SK-N-SH treated with all-trans-retinoic acid at 6 μM for 48 hours (cell line): Measurements from ENCODE around the gene PCBP3.

Experiments used
- CSDC2 ChIP-seq: fragments of 250-450 bp; sonication (Bioruptor Pico); IDR thresholded peaks from 2 replicates; pipeline ENCODE4 v1.5.0; 2020; ENCODE audit warnings: mild to moderate bottlenecking, moderate library complexity
- GLIS3 ChIP-seq: fragments of 250-450 bp; sonication (Bioruptor Pico); IDR thresholded peaks from 2 replicates; pipeline ENCODE4 v1.5.0; 2020; ENCODE audit warnings: mild to moderate bottlenecking, moderate library complexity
- ISL1 ChIP-seq: fragments of 250-450 bp; sonication (Bioruptor Pico); IDR thresholded peaks from 2 replicates; pipeline ENCODE4 v2.1.2; 2022; ENCODE audit warnings: mild to moderate bottlenecking, moderate library complexity
- SNAI2 ChIP-seq: fragments of 250-450 bp; sonication (Bioruptor Pico); IDR thresholded peaks from 2 replicates; pipeline ENCODE4 v1.5.0; 2020; ENCODE audit warnings: mild to moderate bottlenecking, moderate library complexity
- ZFP3 ChIP-seq: fragments of 250-450 bp; sonication (Bioruptor Pico); IDR thresholded peaks from 2 replicates; pipeline ENCODE4 v1.5.0; 2020; ENCODE audit warnings: mild to moderate bottlenecking, moderate library complexity
- ZFP30 ChIP-seq: fragments of 450-650 bp; formaldehyde crosslinking; IDR thresholded peaks from 2 replicates; pipeline ENCODE4 v1.5.0; 2022; ENCODE audit warnings: mild to moderate bottlenecking, moderate library complexity
- ZNF70 ChIP-seq: fragments of 450-650 bp; formaldehyde crosslinking; IDR thresholded peaks from 2 replicates; pipeline ENCODE4 v1.5.0; 2020; ENCODE audit warnings: mild to moderate bottlenecking, moderate library complexity
- ZNF8 ChIP-seq: fragments of 450-650 bp; formaldehyde crosslinking; IDR thresholded peaks from 2 replicates; pipeline ENCODE4 v1.5.0; 2020; ENCODE audit warnings: mild to moderate bottlenecking, moderate library complexity
- TF ChIP-seq, protein P1 (sequence below): fragments of 250-450 bp; sonication (Bioruptor Pico); IDR thresholded peaks from 2 replicates; pipeline ENCODE4 v1.8.0; 2020; ENCODE audit warnings: mild to moderate bottlenecking, moderate library complexity, borderline replicate concordance

DNA sequence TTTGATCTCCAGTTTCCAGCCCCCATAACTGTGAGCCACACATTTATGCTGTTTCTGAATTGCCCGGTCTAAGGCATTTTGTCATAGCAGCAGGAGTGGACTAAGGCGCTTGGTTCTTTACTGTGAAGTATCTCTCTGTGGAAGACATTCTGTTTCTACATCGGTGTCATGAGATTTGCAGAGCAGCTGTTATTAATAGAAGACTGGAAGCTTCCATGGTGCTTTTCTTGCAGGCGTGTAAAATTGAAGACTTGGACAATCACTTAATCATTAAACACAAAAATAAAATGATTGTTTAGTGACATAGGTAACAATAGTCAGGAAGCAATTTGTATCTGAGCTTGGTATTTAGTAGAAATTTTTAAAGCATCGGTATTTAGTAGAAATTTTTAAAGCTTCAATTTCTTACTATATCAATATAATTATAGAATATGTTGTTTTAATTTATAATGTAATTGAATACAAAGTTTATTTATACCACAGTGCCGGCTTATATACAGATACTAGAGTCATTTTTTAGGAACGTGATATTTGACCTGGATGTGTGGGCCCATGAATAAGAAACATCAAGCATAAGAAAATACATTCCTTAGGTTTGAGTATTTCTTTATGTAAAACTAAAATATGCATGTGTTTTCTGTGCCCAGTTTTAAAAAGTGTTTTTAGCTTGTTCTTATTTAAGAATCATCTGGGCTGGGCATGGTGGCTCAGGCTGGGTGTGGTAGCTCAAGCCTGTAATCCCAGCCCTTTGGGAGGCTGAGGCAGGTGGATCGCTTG is 277.5 kb downstream of the PCBP3 start:
- no peak for TF ChIP-seq ZFP30 (CRISPR knock-in tag)
- no peak for TF ChIP-seq ZNF70 (CRISPR knock-in tag)
- TF ChIP-seq, protein P1, sequence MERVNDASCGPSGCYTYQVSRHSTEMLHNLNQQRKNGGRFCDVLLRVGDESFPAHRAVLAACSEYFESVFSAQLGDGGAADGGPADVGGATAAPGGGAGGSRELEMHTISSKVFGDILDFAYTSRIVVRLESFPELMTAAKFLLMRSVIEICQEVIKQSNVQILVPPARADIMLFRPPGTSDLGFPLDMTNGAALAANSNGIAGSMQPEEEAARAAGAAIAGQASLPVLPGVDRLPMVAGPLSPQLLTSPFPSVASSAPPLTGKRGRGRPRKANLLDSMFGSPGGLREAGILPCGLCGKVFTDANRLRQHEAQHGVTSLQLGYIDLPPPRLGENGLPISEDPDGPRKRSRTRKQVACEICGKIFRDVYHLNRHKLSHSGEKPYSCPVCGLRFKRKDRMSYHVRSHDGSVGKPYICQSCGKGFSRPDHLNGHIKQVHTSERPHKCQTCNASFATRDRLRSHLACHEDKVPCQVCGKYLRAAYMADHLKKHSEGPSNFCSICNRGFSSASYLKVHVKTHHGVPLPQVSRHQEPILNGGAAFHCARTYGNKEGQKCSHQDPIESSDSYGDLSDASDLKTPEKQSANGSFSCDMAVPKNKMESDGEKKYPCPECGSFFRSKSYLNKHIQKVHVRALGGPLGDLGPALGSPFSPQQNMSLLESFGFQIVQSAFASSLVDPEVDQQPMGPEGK, result no peak
- TF ChIP-seq ZNF8 (CRISPR knock-in tag), result no peak
- TF ChIP-seq CSDC2, result no peak
- no peak for TF ChIP-seq ZFP3
- no peak for TF ChIP-seq SNAI2 (CRISPR knock-in tag)
- TF ChIP-seq ISL1, result no peak
- TF ChIP-seq GLIS3 (CRISPR knock-in tag), result no peak
